SU-DHL-6 (cell line): ENCODE data around the gene EML4.

Experiments
- H2AFZ ChIP-seq: fragments of 200-600 bp; sonication (generic); 2 replicates; pipeline ENCODE4 v1.6.1; 2014; ENCODE audit warnings: low read depth, mild to moderate bottlenecking, moderate library complexity, mixed read lengths, antibody characterized with exemption, low read length; ENCODE audit not compliant: severe bottlenecking
- H3F3A ChIP-seq: fragments of 200-600 bp; shearing (Covaris generic); 2 replicates; pipeline ENCODE4 v1.6.0; 2016; ENCODE audit warnings: antibody characterized with exemption, mild to moderate bottlenecking; ENCODE audit not compliant: insufficient read depth
- H3K27ac ChIP-seq: fragments of 200-600 bp; sonication (generic); 2 replicates; pipeline ENCODE4 v1.5.1; 2016; ENCODE audit warnings: low read depth, mild to moderate bottlenecking, low read length, moderate library complexity, mixed read lengths
- H3K27me3 ChIP-seq: fragments of 200-600 bp; sonication (generic), shearing (Covaris generic); 2 replicates; pipeline ENCODE4 v1.6.0; 2014; ENCODE audit warnings: mild to moderate bottlenecking, low read length
- H3K36me3 ChIP-seq: fragments of 200-600 bp; sonication (generic); 2 replicates; pipeline ENCODE4 v1.6.1; 2014; ENCODE audit warnings: mild to moderate bottlenecking, low read length, mixed read lengths
- H3K4me2 ChIP-seq: fragments of 300-600, 200-600 bp; shearing (Covaris generic), sonication (generic); 2 replicates; pipeline ENCODE4 v1.6.0; 2014; ENCODE audit warnings: low read length, low read depth, mild to moderate bottlenecking; ENCODE audit not compliant: poor library complexity, severe bottlenecking
- H3K4me3 ChIP-seq: fragments of 200-600 bp; sonication (generic); 2 replicates; pipeline ENCODE4 v1.5.1; 2014; ENCODE audit warnings: antibody characterized with exemption, low read length, mild to moderate bottlenecking, mixed read lengths; ENCODE audit not compliant: insufficient read depth, poor library complexity, severe bottlenecking
- H3K79me2 ChIP-seq: fragments of 200-600 bp; sonication (generic); 2 replicates; pipeline ENCODE4 v1.6.1; 2014; ENCODE audit warnings: mild to moderate bottlenecking, low read length, moderate library complexity; ENCODE audit not compliant: insufficient read depth
- H3K9ac ChIP-seq: fragments of 200-600 bp; sonication (generic); 2 replicates; pipeline ENCODE4 v1.7.0; 2014; ENCODE audit warnings: mild to moderate bottlenecking, low read length
- H3K9me2 ChIP-seq: fragments of 200-600 bp; sonication (generic); replicated peaks from 2 replicates; pipeline ENCODE4 v1.6.1; 2014; ENCODE audit warnings: low read length; ENCODE audit not compliant: insufficient read depth
- H3K9me3 ChIP-seq: fragments of 200-600 bp; sonication (generic); 2 replicates; pipeline ENCODE4 v1.6.1; 2014; ENCODE audit warnings: low read length, mixed read lengths; ENCODE audit not compliant: insufficient read depth
- H4K20me1 ChIP-seq: fragments of 200-600 bp; sonication (generic); 2 replicates; pipeline ENCODE4 v1.6.1; 2014; ENCODE audit warnings: low read depth, mild to moderate bottlenecking, antibody characterized with exemption, low read length, moderate library complexity, mixed read lengths
- EZH2phosphoT487 ChIP-seq: fragments of 200-600 bp; sonication (generic), shearing (Covaris generic); conservative IDR thresholded peaks from 2 replicates; pipeline ENCODE4 v1.6.1; 2018; ENCODE audit warnings: mild to moderate bottlenecking, antibody characterized with exemption, low read length, moderate library complexity, mixed read lengths
- TF ChIP-seq, protein P1 (sequence below): fragments of 200-600 bp; sonication (generic); IDR thresholded peaks from one replicate; pipeline ENCODE4 v1.5.1; 2017; ENCODE audit warnings: antibody characterized with exemption, mild to moderate bottlenecking, low read length, moderate library complexity; ENCODE audit not compliant: insufficient read depth, poor library complexity, severe bottlenecking

The EML4 gene

DNA sequence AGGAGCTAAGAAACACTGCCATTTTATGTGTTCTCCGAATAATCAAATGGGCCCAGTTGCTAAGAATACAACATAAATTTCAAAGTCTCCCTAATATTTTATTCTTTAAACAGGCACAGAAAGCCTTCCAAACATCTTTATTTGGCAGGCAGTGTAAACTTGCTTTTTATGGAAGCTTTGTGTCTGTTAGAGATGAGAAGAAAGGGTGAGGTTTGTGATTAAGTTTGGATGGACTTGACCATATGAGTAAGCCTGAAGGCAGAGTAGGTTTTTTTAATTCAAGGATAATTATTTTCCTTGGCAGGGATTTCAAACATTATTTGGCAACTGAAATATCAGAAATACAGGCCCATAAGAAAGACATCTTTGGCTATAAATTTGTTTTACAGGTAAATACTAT is 129.0 kb downstream of the EML4 start:
- H3F3A ChIP-seq: peaks cover 6% of the 10 kb centered on the region
- H4K20me1 ChIP-seq: no peaks in the 10 kb centered on the region
- H3K9me2 ChIP-seq: no peaks in the 10 kb centered on the region
- H3K79me2 ChIP-seq: no peaks in the 10 kb centered on the region
- no peaks in the 10 kb centered on the region for H3K27me3 ChIP-seq
- no peak overlapping the region for H2AFZ ChIP-seq
- peak overlapping the region; percentile 32 for H3K27ac ChIP-seq
- no peak overlapping the region for H3K4me2 ChIP-seq
- H3K36me3 ChIP-seq: peaks cover 12% of the 10 kb centered on the region
- H3K9me3 ChIP-seq: no peaks in the 10 kb centered on the region
- TF ChIP-seq, protein P1, sequence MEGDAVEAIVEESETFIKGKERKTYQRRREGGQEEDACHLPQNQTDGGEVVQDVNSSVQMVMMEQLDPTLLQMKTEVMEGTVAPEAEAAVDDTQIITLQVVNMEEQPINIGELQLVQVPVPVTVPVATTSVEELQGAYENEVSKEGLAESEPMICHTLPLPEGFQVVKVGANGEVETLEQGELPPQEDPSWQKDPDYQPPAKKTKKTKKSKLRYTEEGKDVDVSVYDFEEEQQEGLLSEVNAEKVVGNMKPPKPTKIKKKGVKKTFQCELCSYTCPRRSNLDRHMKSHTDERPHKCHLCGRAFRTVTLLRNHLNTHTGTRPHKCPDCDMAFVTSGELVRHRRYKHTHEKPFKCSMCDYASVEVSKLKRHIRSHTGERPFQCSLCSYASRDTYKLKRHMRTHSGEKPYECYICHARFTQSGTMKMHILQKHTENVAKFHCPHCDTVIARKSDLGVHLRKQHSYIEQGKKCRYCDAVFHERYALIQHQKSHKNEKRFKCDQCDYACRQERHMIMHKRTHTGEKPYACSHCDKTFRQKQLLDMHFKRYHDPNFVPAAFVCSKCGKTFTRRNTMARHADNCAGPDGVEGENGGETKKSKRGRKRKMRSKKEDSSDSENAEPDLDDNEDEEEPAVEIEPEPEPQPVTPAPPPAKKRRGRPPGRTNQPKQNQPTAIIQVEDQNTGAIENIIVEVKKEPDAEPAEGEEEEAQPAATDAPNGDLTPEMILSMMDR: no peak
- no peak for TF ChIP-seq EZH2phosphoT487
- no peak overlapping the region for H3K9ac ChIP-seq
- no peak overlapping the region for H3K4me3 ChIP-seq

DNA sequence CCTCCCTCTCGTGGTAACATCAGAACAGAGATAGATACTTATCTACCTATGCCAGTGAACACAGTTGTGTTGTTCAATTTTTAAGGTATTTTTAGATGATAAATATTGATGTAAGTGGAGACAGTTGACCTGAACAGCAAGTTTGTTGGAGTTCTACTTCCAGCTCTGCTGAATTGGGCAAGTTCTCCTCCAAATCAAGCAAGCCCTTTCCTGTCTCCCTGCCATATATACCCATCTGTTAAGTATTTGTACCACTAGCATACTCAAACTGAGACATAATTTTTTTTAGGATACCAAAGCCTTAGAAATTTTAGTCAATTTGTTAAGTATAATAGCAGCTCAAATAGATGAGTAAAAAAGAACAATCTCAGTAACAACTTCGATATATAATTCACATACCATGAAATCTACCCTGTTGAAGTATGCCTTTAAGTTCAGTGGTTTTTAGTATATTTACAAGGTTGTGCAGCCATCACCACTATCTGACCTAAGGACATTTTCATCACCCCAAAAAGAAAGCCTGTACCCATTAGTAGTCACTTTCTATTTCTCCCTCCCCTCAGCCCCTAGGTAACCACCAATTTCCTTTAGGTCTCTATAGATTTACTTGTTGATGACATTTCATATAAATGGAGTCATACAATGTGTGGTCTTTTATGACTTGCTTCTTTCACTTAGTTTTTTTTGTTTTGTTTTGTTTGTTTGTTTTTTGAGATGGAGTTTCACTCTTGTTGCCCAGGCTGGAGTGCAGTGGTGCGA is 130.0 kb downstream of the EML4 start:
- Histone ChIP-seq H3K36me3 (peaks cover 15% of the 10 kb centered on the region), H3K27me3 (no peaks in the 10 kb centered on the region), H3K9me2 (no peaks in the 10 kb centered on the region), H3K79me2 (no peaks in the 10 kb centered on the region), H3K27ac (no peak overlapping the region), H3F3A (peaks cover 6% of the 10 kb centered on the region), H3K4me2 (no peak overlapping the region), H3K9ac (no peak overlapping the region), H4K20me1 (no peaks in the 10 kb centered on the region), H3K9me3 (no peaks in the 10 kb centered on the region), H2AFZ (no peak overlapping the region), H3K4me3 (no peak overlapping the region)
- TF ChIP-seq, protein P1: no peak
- no peak for TF ChIP-seq EZH2phosphoT487

DNA sequence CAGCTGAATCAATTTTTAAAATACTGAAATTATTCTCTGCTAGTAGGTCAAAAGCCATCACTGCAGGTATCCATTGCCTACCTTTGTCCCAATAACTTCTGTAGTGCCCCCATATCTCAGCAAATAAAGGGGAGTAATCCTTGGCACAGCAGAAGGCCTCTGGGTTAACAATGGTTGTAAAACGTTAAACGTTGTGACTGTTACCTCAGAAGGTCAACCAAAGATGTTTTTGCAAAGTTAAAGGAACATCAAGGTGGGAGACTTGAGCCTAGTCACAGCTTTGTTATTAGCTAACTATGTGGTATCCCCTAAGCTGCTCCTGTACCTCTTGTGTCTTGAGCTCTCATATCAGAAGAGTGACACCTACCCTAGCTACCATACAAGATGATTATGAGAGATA is 131.4 kb downstream of the EML4 start:
- Histone ChIP-seq H3K9ac (no peak overlapping the region), H4K20me1 (no peaks in the 10 kb centered on the region), H3K9me2 (no peaks in the 10 kb centered on the region), H3K9me3 (no peaks in the 10 kb centered on the region), H3K4me2 (no peak overlapping the region), H3K79me2 (no peaks in the 10 kb centered on the region), H3K36me3 (peaks cover 11% of the 10 kb centered on the region), H3F3A (no peaks in the 10 kb centered on the region; the same call in 1 of the 2 replicates), H2AFZ (no peak overlapping the region), H3K4me3 (no peak overlapping the region), H3K27ac (no peak overlapping the region), H3K27me3 (no peaks in the 10 kb centered on the region)
- TF ChIP-seq, protein P1: no peak
- TF ChIP-seq EZH2phosphoT487: no peak
